Middle frontal gyrus (tissue), 1 donor: ENCODE results near the gene VTI1A.
"Not testable (repeated sequence)": the region's sequence is repeated elsewhere in the genome, so short reads cannot be mapped to it uniquely, and the experiment has no call there.

Experiments
- DNase-seq: peaks from one replicate; pipeline ENCODE4 v3.0.0-alpha.2; 2015; ENCODE audit warnings: low spot score; ENCODE audit errors: extremely low spot score

VTI1A gene

DNA sequence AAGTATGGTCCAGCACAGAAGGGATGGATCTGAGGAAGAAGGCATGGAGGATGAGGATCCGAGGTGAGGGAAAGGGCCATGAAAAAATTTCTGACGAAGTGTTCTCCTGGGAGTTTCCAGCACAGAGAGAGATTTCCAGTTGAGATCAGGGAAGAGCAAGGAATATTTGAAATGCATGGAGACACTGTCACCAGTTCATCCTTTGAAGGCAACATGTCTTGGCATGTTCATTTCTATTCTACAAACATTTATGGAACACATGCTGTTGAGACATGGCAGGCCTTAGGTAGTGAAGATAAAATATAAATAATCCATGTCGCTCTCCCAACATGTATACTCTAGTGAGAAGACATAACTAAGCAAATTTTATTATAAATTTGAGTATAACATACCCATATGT lies 269.1 kb downstream of the VTI1A start:
- no peak for DNase-seq

DNA sequence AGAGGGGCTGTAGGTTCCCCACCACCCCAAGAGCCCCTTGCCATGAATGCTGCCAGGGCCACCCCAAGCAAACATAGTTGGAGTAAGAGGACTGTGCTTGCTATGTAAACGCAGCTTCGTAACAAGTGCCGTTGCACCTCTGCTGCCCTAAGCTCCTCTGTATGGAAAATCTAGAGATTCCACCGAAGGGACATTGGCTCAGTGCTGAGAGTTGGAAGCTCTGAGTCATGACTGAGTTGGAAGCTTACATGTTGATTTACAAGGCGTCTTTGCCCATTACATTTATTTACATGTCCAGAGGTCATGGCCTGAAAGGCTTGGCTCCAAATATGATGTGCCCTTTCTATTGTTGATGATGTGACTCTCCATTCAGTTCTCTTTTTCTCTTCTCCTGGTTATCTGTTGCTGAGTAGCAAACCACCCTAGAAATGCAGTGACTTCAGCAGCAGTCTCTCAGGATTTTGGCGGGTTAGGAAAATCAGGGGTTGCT lies 270.0 kb downstream of the VTI1A start:
- DNase-seq = no peak

DNA sequence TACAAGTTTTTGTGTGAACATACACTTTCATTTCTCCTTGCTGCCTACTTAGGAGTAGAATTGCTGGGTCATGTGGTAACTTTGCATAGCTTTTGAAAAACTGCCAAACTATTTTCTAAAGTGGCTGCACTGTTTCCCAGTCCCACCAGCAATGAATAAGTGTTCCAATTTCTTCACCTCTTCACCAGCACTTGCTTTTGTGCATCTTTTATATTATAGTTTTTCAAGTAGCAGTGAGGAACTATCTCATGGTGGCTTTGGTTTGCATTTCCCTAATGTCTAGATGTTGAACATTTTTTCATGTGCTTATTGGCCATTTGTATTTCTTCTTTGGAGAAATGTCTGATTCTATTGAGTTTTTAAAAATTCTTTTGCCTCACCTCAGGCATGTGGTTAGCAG lies 273.2 kb downstream of the VTI1A start:
- DNase-seq = no peak

GRCh38 chr10:112721080-112721698 lies 274.2 kb downstream of the VTI1A start:
- DNase-seq = no peak

DNA sequence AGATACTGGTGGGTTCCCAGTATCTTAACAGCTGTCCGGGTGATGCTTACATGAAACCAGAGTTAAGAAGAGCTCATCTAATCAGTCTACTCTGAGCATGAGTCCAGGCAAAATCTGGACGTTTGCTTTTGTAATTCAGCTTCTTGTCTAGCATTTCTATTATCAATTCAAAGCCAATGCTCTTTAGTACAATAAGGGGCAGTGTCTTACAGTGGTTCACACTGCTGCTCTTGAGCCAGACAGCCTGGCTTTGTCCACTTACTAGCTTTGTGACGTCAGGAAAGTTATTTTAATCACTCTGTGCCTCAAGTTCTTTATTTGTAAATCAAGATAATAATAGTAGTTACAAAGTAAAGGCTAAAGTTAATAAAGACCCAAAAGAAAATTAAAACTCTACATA lies 275.7 kb downstream of the VTI1A start:
- DNase-seq = no peak

DNA sequence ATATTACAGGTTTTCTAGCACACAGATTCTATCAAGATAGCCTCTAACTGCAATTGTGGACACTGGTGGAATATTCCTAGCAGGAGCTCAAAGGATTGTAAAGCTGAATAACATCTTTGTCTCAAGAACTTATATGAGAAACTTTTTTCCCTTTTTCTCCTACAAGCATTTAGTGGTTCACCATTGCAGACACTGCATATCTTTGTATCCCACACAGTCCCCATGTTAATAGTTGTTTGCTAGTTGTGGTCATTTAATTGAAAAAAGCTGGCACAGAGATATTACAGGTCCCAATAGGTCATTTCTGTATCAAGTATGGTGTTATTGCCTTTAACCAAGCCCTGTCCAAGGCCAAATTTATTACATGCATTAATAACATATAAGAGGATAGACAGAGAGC lies 276.9 kb downstream of the VTI1A start:
- no peak for DNase-seq

- DNase-seq = no peak
These were observed 277.5 kb downstream of the VTI1A start for GRCh38 chr10:112724404-112724991.

DNA sequence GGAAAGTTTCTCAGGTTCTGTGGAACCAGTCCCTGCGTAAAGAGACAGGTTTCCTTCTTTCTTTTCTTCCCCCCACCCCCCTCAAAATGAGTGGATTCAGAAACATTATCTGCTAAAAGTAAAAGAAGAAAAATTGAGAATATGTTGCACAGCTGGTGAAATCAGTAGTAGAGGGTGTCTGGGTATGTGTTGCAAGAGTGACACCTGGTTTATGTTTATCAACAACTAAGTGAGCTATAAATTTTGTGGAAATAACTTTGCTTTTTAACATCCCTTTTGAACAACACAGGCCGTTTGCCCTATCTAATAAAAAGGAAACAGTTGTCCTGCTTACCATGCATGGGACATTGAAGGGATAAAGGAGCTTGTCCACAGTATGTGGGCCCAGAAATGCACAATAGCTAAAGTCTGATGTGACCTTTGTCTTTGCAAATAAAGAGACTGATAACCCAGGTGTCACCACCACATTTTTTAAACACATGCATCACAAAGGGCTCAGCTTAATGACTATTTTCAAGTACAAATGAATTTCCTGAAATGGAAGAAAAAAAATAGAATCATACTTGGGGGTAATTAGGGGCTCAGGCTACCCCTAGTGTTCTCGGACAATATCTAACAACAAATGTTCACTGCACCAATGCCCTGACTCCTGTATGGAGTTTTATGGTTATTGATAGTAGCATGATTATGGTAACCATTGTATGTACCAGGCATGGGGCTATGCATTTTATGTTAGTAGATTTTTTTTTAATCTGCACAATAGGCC lies 281.3 kb downstream of the VTI1A start:
- no peak for DNase-seq

DNA sequence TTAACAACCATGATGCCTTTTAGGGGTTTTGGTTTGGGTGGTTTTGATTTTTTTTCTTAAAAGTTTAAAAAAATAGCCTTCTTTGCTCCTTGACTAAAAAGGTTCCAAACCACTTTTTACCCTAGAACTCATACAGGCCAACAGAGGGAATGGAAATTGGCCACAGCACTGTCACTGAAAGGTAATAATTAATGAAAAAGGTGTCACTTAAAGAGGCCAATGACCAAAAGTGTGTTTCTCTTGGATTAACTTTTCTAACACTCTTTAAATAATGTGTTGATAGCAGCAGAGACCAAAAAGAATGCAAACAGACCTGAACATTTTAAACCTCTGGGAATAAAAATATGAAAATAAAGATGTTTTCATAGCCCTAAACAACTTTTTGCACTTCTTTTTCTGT lies 282.0 kb downstream of the VTI1A start:
- no peak for DNase-seq

- DNase-seq = not testable (repeated sequence)
These were observed 284.4 kb downstream of the VTI1A start for GRCh38 chr10:112731450-112731849.

GRCh38 chr10:112732277-112732921 lies 285.4 kb downstream of the VTI1A start:
- DNase-seq = no peak

DNA sequence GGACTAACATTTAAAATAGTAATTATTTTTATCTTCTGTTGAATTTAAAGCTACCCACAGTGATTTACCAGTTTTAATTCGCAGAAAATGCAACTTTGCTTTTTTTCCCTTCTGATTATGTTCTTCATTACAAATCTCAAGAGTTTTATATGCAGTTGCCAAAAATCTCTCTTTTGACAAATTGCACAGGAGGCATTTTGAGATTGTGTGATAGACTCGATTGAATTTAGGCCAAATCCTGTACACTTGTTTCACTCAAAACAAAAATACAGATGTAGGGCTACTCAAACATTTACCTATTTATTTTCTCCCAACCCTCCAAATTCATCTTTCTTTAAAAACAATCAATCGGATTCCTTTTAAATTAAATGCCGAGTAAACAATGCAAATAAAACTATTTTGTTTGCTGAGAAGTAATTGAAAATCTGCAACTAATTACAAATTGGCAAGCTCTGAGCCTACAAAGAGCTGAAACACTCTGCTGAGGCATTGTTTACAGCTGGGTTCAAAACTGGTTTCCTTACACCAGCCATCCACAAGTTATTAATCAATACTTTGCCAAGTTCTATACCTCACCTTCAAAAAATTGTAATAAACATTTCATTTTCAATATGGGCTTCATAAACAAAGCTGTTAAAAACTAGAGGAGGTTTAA lies 288.2 kb downstream of the VTI1A start:
- no peak for DNase-seq

GRCh38 chr10:112738606-112739591 lies 291.9 kb downstream of the VTI1A start:
- DNase-seq = no peak

- no peak for DNase-seq
These were observed 292.8 kb downstream of the VTI1A start for GRCh38 chr10:112739592-112740353.

- no peak for DNase-seq
These were observed 294.9 kb downstream of the VTI1A start for GRCh38 chr10:112741830-112742402.

DNA sequence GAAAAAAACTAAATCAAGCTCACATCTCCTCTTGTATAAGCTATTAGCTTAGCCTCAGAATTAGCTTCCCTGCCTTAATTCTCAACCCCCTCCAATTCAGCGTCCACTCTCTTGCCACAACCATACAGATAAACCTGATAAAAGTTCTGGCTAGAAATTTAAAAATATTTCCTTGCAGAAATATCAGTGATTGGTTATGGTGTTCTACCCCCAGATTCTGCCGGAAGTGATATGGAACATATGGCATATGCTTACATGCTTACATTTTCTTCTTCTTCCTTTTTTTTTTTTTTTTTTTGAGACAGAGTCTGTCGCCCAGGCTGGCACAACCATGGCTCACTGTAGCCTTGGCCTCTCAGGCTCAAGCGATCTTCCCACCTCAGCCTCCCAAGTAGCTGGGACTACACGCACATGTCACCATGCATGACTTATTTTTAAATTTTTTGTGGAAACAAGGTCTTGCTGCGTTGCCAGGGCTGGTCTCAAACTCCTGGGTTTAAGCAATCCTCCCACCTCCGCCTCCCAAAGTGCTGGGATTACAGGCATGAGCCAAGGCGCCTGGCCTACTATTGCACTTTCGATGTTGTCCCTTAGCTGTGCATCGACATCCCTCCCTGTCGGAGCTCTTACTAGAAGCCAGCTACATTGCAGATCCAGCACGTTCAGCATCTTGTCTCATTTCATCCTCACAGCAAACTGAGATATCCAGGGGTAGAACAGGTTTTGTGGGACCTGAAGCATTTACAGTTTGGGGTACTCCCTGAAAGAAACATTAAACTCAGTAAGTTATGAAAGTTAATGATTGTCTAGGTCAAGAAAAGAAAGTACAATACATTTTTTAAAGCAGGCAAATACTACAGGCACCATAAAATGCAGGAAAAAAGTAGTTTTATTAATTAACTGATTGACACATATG lies 297.4 kb downstream of the VTI1A start:
- DNase-seq = no peak

DNA sequence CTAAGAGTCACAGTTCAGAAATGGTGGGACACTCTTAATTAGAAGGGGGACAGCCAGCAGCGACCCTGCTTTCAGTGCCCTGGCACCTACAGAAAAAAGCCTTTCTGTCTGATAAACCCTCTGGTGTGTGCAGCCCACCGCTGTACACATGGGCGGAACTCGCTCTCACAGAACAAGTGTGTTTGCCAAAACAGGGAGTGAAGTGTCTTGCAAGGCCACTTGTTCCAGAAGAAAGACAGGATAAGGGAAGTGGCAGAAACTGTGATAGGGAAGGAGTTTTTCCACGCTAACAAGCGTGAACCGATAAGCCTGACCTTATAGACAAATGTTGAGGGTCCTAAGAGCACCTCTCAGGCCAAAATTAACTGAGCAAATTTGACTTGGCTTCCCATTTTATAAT lies 299.3 kb downstream of the VTI1A start:
- DNase-seq = no peak
